ENCODE data around the gene CRIM1.

DNA sequence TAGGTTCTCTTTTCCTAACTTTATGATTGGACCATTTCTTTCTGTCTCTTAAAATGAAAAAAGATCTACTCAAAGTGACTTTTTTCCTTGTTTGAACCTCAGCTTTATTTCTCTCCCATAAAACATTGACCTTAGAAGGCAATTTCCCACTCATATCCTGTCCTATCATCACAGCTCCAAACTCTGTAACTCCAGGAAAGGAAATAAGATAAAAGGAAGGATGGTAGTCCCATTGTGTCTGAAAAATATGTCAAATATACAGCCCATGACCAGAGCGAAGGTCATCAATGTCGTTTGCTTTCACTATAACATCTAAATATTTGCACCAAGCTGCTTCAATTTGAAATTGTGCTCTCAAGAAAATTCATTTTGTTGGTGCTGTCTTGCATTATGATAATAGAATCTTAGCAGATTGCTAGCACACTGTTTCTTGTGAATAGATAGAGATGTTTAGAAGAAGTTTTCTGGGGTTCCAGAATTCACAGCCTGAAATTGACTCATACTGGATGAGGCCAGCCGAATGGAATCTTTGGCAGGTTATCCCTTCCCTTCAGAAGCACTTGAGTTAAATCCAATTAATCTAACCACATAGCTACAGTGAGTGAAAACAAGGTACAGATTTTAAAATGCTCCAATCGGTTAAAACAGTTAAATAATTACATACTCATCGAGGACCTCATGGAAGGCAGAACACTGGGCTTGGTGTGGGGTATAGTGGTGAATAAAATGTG, 95.1 kb downstream of the CRIM1 start:
- TF ChIP-seq, protein P1, sequence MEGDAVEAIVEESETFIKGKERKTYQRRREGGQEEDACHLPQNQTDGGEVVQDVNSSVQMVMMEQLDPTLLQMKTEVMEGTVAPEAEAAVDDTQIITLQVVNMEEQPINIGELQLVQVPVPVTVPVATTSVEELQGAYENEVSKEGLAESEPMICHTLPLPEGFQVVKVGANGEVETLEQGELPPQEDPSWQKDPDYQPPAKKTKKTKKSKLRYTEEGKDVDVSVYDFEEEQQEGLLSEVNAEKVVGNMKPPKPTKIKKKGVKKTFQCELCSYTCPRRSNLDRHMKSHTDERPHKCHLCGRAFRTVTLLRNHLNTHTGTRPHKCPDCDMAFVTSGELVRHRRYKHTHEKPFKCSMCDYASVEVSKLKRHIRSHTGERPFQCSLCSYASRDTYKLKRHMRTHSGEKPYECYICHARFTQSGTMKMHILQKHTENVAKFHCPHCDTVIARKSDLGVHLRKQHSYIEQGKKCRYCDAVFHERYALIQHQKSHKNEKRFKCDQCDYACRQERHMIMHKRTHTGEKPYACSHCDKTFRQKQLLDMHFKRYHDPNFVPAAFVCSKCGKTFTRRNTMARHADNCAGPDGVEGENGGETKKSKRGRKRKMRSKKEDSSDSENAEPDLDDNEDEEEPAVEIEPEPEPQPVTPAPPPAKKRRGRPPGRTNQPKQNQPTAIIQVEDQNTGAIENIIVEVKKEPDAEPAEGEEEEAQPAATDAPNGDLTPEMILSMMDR (IDR thresholded peaks at IDR 0.05), result no peak
- TF ChIP-seq POLR2A (IDR thresholded peaks at IDR 0.05), result no peak
- TF ChIP-seq EP300 (IDR thresholded peaks at IDR 0.05), result no peak
- no peak for TF ChIP-seq POLR2AphosphoS5 (IDR thresholded peaks at IDR 0.05)
